Duodenal mucosa (tissue), 2 donors: Measurements from ENCODE around the gene KCNF1.

Source experiments
- H3K27ac ChIP-seq: one replicate; pipeline ENCODE4 v1.7.0; 2013; ENCODE audit warnings: low read depth, low read length
- H3K27me3 ChIP-seq, 2 donors: one replicate each; pipeline ENCODE4 v1.7.0; 2013; ENCODE audit warnings: low read length in 2 of 2, control low read depth in 1 of 2; ENCODE audit not compliant: insufficient read depth in 2 of 2, control insufficient read depth in 1 of 2
- H3K36me3 ChIP-seq, 2 donors: one replicate each; pipeline ENCODE4 v1.7.0; 2013; ENCODE audit warnings: low read length in 2 of 2, control low read depth in 1 of 2; ENCODE audit not compliant: insufficient read depth in 2 of 2, control insufficient read depth in 1 of 2
- H3K4me1 ChIP-seq, 2 donors: one replicate each; pipeline ENCODE4 v1.7.0; 2013; ENCODE audit warnings: low read length in 2 of 2, control low read depth in 1 of 2; ENCODE audit not compliant: insufficient read depth in 2 of 2, control insufficient read depth in 1 of 2
- H3K4me3 ChIP-seq, 2 donors: one replicate each; pipeline ENCODE4 v1.7.0; 2013; ENCODE audit warnings: low read length in 2 of 2, low read depth in 1 of 2
- H3K9ac ChIP-seq, 2 donors: one replicate each; pipeline ENCODE4 v1.7.0; 2013; ENCODE audit warnings: low read length in 2 of 2, low read depth in 1 of 2
- H3K9me3 ChIP-seq, 2 donors: one replicate each; pipeline ENCODE4 v1.7.0; 2013; ENCODE audit warnings: low read length in 2 of 2, control low read depth in 1 of 2; ENCODE audit not compliant: control insufficient read depth in 1 of 2

Gene KCNF1

GRCh38 chr2:10910625-10911024 is 1.1 kb upstream of the KCNF1 start:
- Histone ChIP-seq H3K36me3 (no peaks in the 10 kb centered on the region), H3K4me3 (no peak overlapping the region), H3K27ac (no peak overlapping the region), H3K9ac (no peak overlapping the region), H3K9me3 (no peaks in the 10 kb centered on the region), H3K4me1 (no peaks in the 10 kb centered on the region), H3K27me3 (peaks cover 18 to 38% of the 10 kb centered on the region in 2 donors)

- H3K27me3 ChIP-seq = peaks cover 18 to 45% of the 10 kb centered on the region in 2 donors
- no peak overlapping the region for H3K27ac ChIP-seq
- no peaks in the 10 kb centered on the region for H3K9me3 ChIP-seq
- no peaks in the 10 kb centered on the region for H3K36me3 ChIP-seq
- no peak overlapping the region for H3K9ac ChIP-seq
- H3K4me1 ChIP-seq = no peaks in the 10 kb centered on the region
- peak overlapping the region; percentile 36 to 53 for H3K4me3 ChIP-seq
These were observed 470 bp downstream of the KCNF1 start for GRCh38 chr2:10912076-10912731.

GRCh38 chr2:10912796-10913455 is 1.2 kb downstream of the KCNF1 start:
- no peaks in the 10 kb centered on the region for H3K4me1 ChIP-seq
- H3K27ac ChIP-seq = no peak overlapping the region
- H3K9me3 ChIP-seq = no peaks in the 10 kb centered on the region
- peaks cover 18 to 45% of the 10 kb centered on the region in 2 donors for H3K27me3 ChIP-seq
- no peak overlapping the region for H3K4me3 ChIP-seq
- H3K9ac ChIP-seq = no peak overlapping the region
- no peaks in the 10 kb centered on the region for H3K36me3 ChIP-seq

GRCh38 chr2:10913501-10914271 is 2.0 kb downstream of the KCNF1 start:
- no peaks in the 10 kb centered on the region for H3K4me1 ChIP-seq
- no peaks in the 10 kb centered on the region for H3K9me3 ChIP-seq
- H3K36me3 ChIP-seq = no peaks in the 10 kb centered on the region
- H3K9ac ChIP-seq = no peak overlapping the region
- H3K27me3 ChIP-seq = peaks cover 18 to 45% of the 10 kb centered on the region in 2 donors
- H3K4me3 ChIP-seq = no peak overlapping the region
- H3K27ac ChIP-seq = no peak overlapping the region

GRCh38 chr2:10914272-10914693 is 2.5 kb downstream of the KCNF1 start:
- Histone ChIP-seq H3K9ac (no peak overlapping the region), H3K4me1 (no peaks in the 10 kb centered on the region), H3K36me3 (no peaks in the 10 kb centered on the region), H3K27me3 (peaks cover 18 to 45% of the 10 kb centered on the region in 2 donors), H3K9me3 (no peaks in the 10 kb centered on the region), H3K27ac (no peak overlapping the region), H3K4me3 (no peak overlapping the region)

GRCh38 chr2:10915236-10915635 is 3.5 kb downstream of the KCNF1 start:
- Histone ChIP-seq H3K4me1 (no peaks in the 10 kb centered on the region), H3K9ac (no peak overlapping the region), H3K27me3 (peaks cover 18 to 45% of the 10 kb centered on the region in 2 donors), H3K9me3 (no peaks in the 10 kb centered on the region), H3K4me3 (no peak overlapping the region), H3K27ac (no peak overlapping the region), H3K36me3 (no peaks in the 10 kb centered on the region)

GRCh38 chr2:10915731-10916276 is 4.1 kb downstream of the KCNF1 start:
- H3K27ac ChIP-seq = no peak overlapping the region
- H3K27me3 ChIP-seq = peaks cover 16 to 45% of the 10 kb centered on the region in 2 donors
- H3K9ac ChIP-seq = no peak overlapping the region
- no peak overlapping the region for H3K4me3 ChIP-seq
- no peaks in the 10 kb centered on the region for H3K4me1 ChIP-seq
- H3K9me3 ChIP-seq = no peaks in the 10 kb centered on the region
- no peaks in the 10 kb centered on the region for H3K36me3 ChIP-seq

- H3K27ac ChIP-seq = no peak overlapping the region
- H3K36me3 ChIP-seq = no peaks in the 10 kb centered on the region
- H3K4me3 ChIP-seq = no peak overlapping the region
- H3K4me1 ChIP-seq = no peaks in the 10 kb centered on the region
- H3K9me3 ChIP-seq = no peaks in the 10 kb centered on the region
- no peak overlapping the region for H3K9ac ChIP-seq
- peaks cover 5 to 36% of the 10 kb centered on the region in 2 donors for H3K27me3 ChIP-seq
These were observed 5.2 kb downstream of the KCNF1 start for GRCh38 chr2:10916953-10917352.

- Histone ChIP-seq H3K9me3 (no peaks in the 10 kb centered on the region), H3K4me1 (no peaks in the 10 kb centered on the region), H3K9ac (no peak overlapping the region), H3K4me3 (no peak overlapping the region), H3K36me3 (no peaks in the 10 kb centered on the region), H3K27ac (no peak overlapping the region), H3K27me3 (peaks cover 0 to 31% of the 10 kb centered on the region in 2 donors)
These were observed 6.2 kb downstream of the KCNF1 start for GRCh38 chr2:10917927-10918326.
